HepG2 (cell line): ENCODE results near the gene CAPN11. TPM values are rescaled to one million over a fixed set of nuclear protein-coding genes. Genes with fewer than 3 reads are reported as not detected.
A peak's percentile ranks its signal among the peaks of the same experiment; 100 is the strongest.

Experiments
- ARID2 ChIP-seq: sonication (generic); formaldehyde crosslinking; IDR thresholded peaks from 2 replicates; pipeline ENCODE4 v1.8.1; 2022; ENCODE audit warnings: mild to moderate bottlenecking, missing genetic modification reagents, borderline replicate concordance
- ARID4A ChIP-seq: sonication (generic); formaldehyde crosslinking; IDR thresholded peaks from 2 replicates; pipeline ENCODE4 v1.5.0; 2020; ENCODE audit warnings: mild to moderate bottlenecking, missing genetic modification reagents, borderline replicate concordance
- CHD2 ChIP-seq: IDR thresholded peaks from 2 replicates; pipeline ENCODE4 v1.6.1; 2011; ENCODE audit warnings: low read depth, low read length, improper control_type of control experiment
- E2F1 ChIP-seq: sonication (generic); formaldehyde crosslinking; IDR thresholded peaks from 2 replicates; pipeline ENCODE4 v1.5.0; 2020; ENCODE audit warnings: missing genetic modification reagents
- HNRNPLL ChIP-seq: fragments of 200-400 bp; formaldehyde crosslinking; IDR thresholded peaks from 2 replicates; pipeline ENCODE4 v1.6.1; 2017; ENCODE audit warnings: mild to moderate bottlenecking, low read depth, low read length; ENCODE audit not compliant: poor library complexity, severe bottlenecking
- RNF2 ChIP-seq: fragments of 450-650 bp; conservative IDR thresholded peaks from 2 replicates; pipeline ENCODE4 v1.6.1; 2016; ENCODE audit warnings: low read depth
- SRSF1 ChIP-seq: fragments of 200-400 bp; formaldehyde crosslinking; optimal IDR thresholded peaks from 2 replicates; pipeline ENCODE3; 2017; ENCODE audit warnings: mild to moderate bottlenecking, low read depth, low read length, moderate library complexity
- SYNCRIP ChIP-seq: fragments of 200-400 bp; formaldehyde crosslinking; IDR thresholded peaks from 2 replicates; pipeline ENCODE4 v1.6.1; 2018; ENCODE audit warnings: mild to moderate bottlenecking, low read depth, low read length; ENCODE audit not compliant: insufficient read depth
- TBL1XR1 ChIP-seq: fragments of 150-350 bp; IDR thresholded peaks from 2 replicates; pipeline ENCODE4 v1.6.1; 2014; ENCODE audit warnings: borderline replicate concordance, low read length; ENCODE audit not compliant: partially characterized antibody
- ZMYM2 ChIP-seq: sonication (generic); formaldehyde crosslinking; IDR thresholded peaks from 2 replicates; pipeline ENCODE4 v1.8.0; 2022; ENCODE audit warnings: mild to moderate bottlenecking, missing genetic modification reagents
- ZNF230 ChIP-seq: sonication (generic); formaldehyde crosslinking; IDR thresholded peaks from 2 replicates; pipeline ENCODE4 v1.4.0; 2020; ENCODE audit warnings: mild to moderate bottlenecking, missing genetic modification reagents
- ZNF431 ChIP-seq: sonication (generic); formaldehyde crosslinking; IDR thresholded peaks from 2 replicates; pipeline ENCODE4 v1.9.0; 2022; ENCODE audit warnings: missing genetic modification reagents, low read depth, mild to moderate bottlenecking, borderline replicate concordance
- ZNF432 ChIP-seq: sonication (generic); formaldehyde crosslinking; IDR thresholded peaks from 2 replicates; pipeline ENCODE4 v1.5.0; 2020; ENCODE audit warnings: missing genetic modification reagents, mild to moderate bottlenecking, borderline replicate concordance
- ZNF460 ChIP-seq: sonication (generic); formaldehyde crosslinking; IDR thresholded peaks from 2 replicates; pipeline ENCODE4 v1.5.1; 2020; ENCODE audit warnings: missing genetic modification reagents, mild to moderate bottlenecking, borderline replicate concordance
- ZNF777 ChIP-seq: sonication (generic); formaldehyde crosslinking; IDR thresholded peaks from 2 replicates; pipeline ENCODE4 v1.4.0; 2020; ENCODE audit warnings: missing genetic modification reagents
- polyA plus RNA-seq, 8 experiments: library from polyadenylated mRNA; depleted of rRNA in 3 of 8; stranded (reverse) in 7 of 8; unstranded in 1 of 8; fragments of >200 nt; fragmentation: Illumina TruSeq in 4 of 8; extraction: Trizol in 4 of 8; gene quantifications; 2 replicates each; pipeline versions ENCODE4 v1.2.1 to v1.2.3, GENCODE V29; 2011 to 2016; ENCODE audit warnings: low read depth in 4 of 8, missing spikeins in 1 of 8, mixed read lengths in 1 of 8; ENCODE audit not compliant: insufficient read depth in 1 of 8
- total RNA-seq, 5 experiments: library from RNA; depleted of rRNA; stranded (reverse); fragments of >200 nt; fragmentation: Illumina TruSeq; extraction: Trizol; gene quantifications; 2 replicates each; pipeline ENCODE4 v1.2.3, GENCODE V29; 2016; ENCODE audit warnings: low read depth in 1 of 5
- TF ChIP-seq, protein P1 (sequence below): sonication (generic); formaldehyde crosslinking; IDR thresholded peaks from 2 replicates; pipeline ENCODE4 v1.8.1; 2023; ENCODE audit warnings: missing genetic modification reagents, inconsistent platforms, borderline replicate concordance
- TF ChIP-seq, protein P2 (sequence below): IDR thresholded peaks from 2 replicates; pipeline ENCODE4 v1.6.1; 2018; ENCODE audit warnings: missing genetic modification reagents, mild to moderate bottlenecking, missing compliant biosample characterization
- TF ChIP-seq, protein P3 (sequence below): sonication (generic); formaldehyde crosslinking; IDR thresholded peaks from 2 replicates; pipeline ENCODE4 v1.4.0; 2020; ENCODE audit warnings: mild to moderate bottlenecking, missing genetic modification reagents, borderline replicate concordance

Gene CAPN11
- total and polyA plus RNA-seq, 2 of the 13 experiments (the other 11 are each of a cell fraction or from before 2014, with no cell fraction given) = 0.07 to 0.11 TPM

- peak; percentile 30; the same call in 1 of the 2 replicates for TF ChIP-seq ZNF460
- TF ChIP-seq, protein P1, sequence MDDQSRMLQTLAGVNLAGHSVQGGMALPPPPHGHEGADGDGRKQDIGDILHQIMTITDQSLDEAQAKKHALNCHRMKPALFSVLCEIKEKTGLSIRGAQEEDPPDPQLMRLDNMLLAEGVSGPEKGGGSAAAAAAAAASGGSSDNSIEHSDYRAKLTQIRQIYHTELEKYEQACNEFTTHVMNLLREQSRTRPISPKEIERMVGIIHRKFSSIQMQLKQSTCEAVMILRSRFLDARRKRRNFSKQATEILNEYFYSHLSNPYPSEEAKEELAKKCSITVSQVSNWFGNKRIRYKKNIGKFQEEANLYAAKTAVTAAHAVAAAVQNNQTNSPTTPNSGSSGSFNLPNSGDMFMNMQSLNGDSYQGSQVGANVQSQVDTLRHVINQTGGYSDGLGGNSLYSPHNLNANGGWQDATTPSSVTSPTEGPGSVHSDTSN (CRISPR knock-in tag) = no peak
- TF ChIP-seq SRSF1 = no peak
- TF ChIP-seq SYNCRIP = no peak
- no peak for TF ChIP-seq TBL1XR1
- no peak for TF ChIP-seq ARID2 (CRISPR knock-in tag)
- TF ChIP-seq ARID4A (CRISPR knock-in tag) = peak; percentile 56; the same call in 1 of the 2 replicates
- no peak for TF ChIP-seq E2F1 (CRISPR knock-in tag)
- TF ChIP-seq ZMYM2 (CRISPR knock-in tag) = peak; percentile 49; the same call in 1 of the 2 replicates
- no peak for TF ChIP-seq CHD2
- no peak for TF ChIP-seq ZNF432 (CRISPR knock-in tag)
- peak; percentile 68 for TF ChIP-seq HNRNPLL
- no peak for TF ChIP-seq ZNF777
- TF ChIP-seq, protein P2, sequence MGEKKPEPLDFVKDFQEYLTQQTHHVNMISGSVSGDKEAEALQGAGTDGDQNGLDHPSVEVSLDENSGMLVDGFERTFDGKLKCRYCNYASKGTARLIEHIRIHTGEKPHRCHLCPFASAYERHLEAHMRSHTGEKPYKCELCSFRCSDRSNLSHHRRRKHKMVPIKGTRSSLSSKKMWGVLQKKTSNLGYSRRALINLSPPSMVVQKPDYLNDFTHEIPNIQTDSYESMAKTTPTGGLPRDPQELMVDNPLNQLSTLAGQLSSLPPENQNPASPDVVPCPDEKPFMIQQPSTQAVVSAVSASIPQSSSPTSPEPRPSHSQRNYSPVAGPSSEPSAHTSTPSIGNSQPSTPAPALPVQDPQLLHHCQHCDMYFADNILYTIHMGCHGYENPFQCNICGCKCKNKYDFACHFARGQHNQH = 0 out of 2 replicates have a peak, but pooled peaks have one; percentile 20
- TF ChIP-seq ZNF230 (CRISPR knock-in tag) = no peak
- no peak for TF ChIP-seq ZNF431 (CRISPR knock-in tag)
- TF ChIP-seq, protein P3, sequence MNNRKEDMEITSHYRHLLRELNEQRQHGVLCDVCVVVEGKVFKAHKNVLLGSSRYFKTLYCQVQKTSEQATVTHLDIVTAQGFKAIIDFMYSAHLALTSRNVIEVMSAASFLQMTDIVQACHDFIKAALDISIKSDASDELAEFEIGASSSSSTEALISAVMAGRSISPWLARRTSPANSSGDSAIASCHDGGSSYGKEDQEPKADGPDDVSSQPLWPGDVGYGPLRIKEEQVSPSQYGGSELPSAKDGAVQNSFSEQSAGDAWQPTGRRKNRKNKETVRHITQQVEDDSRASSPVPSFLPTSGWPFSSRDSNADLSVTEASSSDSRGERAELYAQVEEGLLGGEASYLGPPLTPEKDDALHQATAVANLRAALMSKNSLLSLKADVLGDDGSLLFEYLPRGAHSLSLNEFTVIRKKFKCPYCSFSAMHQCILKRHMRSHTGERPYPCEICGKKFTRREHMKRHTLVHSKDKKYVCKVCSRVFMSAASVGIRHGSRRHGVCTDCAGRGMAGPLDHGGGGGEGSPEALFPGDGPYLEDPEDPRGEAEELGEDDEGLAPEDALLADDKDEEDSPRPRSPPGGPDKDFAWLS = no peak
- no peak for TF ChIP-seq RNF2
Observed at GRCh38 chr6:44128020-44128917, 30.4 kb upstream of the CAPN11 start (continued).
